IMR-90 (cell line): ENCODE measurements around the gene KIF22. TPM values are rescaled to one million over a fixed set of nuclear protein-coding genes. Genes with fewer than 3 reads are reported as not detected.

Source experiments
- ATAC-seq: fragments of 200-7000 bp; cut with Tn5 transposase; 2 replicates; pipeline ENCODE4 v1.9.1; 2020; ENCODE audit warnings: low read depth, mild to moderate bottlenecking, moderate library complexity
- BruUV-seq: library from RNA; stranded (reverse); fragments of 400-500 nt; replicated peaks from 2 replicates; lab custom pipeline; 2021; lab: Mats Ljungman, UMichigan
- CTCF ChIA-PET: fragments of 300-600 bp; formaldehyde crosslinking; extraction: SDS; loops from one replicate; lab custom pipeline; 2021; ENCODE audit warnings: antibody characterized with exemption; lab: Yijun Ruan, JAX
- POLR2A ChIA-PET: fragments of 300-600 bp; sonication (Branson Sonifier 250); formaldehyde crosslinking; loops from one replicate; lab custom pipeline; 2022; ENCODE audit warnings: antibody characterized with exemption; ENCODE audit not compliant: unreplicated experiment; lab: Charles Lee
- DNase-seq: peaks from one replicate; pipeline ENCODE4 v3.0.0; 2013
- H2AFZ ChIP-seq: replicated peaks from 2 replicates; pipeline ENCODE3; 2013; ENCODE audit warnings: low read length, mild to moderate bottlenecking; ENCODE audit not compliant: poor library complexity
- H2AK5ac ChIP-seq: 2 replicates; pipeline ENCODE4 v1.6.1; 2013; ENCODE audit warnings: low read depth, low read length, inconsistent platforms
- H2AK9ac ChIP-seq: replicated peaks from 2 replicates; pipeline ENCODE3; 2013; ENCODE audit warnings: mild to moderate bottlenecking, low read depth, low read length, moderate library complexity; ENCODE audit not compliant: poor library complexity
- H2BK120ac ChIP-seq: 2 replicates; pipeline ENCODE4 v1.6.1; 2013; ENCODE audit warnings: low read depth, low read length, inconsistent platforms
- H2BK15ac ChIP-seq: 3 replicates; pipeline ENCODE4 v1.6.1; 2013; ENCODE audit warnings: low read depth, low read length, inconsistent platforms
- H2BK20ac ChIP-seq: 2 replicates; pipeline ENCODE4 v1.6.1; 2013; ENCODE audit warnings: low read depth, mild to moderate bottlenecking, inconsistent platforms, low read length, moderate library complexity
- H2BK5ac ChIP-seq: 2 replicates; pipeline ENCODE4 v1.6.1; 2013; ENCODE audit warnings: mild to moderate bottlenecking, low read depth, low read length, inconsistent platforms; ENCODE audit not compliant: poor library complexity, severe bottlenecking
- H3K14ac ChIP-seq: replicated peaks from 2 replicates; pipeline ENCODE4 v1.6.1; 2013; ENCODE audit warnings: low read depth, low read length, inconsistent platforms
- H3K18ac ChIP-seq: 2 replicates; pipeline ENCODE4 v1.6.1; 2013; ENCODE audit warnings: low read depth, low read length, control low read depth
- H3K23ac ChIP-seq: 2 replicates; pipeline ENCODE4 v1.6.1; 2013; ENCODE audit warnings: low read depth, low read length, inconsistent platforms
- H3K27ac ChIP-seq: 2 replicates; pipeline ENCODE4 v1.5.1; 2013; ENCODE audit warnings: mild to moderate bottlenecking, control low read depth, low read length; ENCODE audit not compliant: insufficient read depth
- H3K27me3 ChIP-seq: 2 replicates; pipeline ENCODE4 v1.6.1; 2013; ENCODE audit warnings: low read length; ENCODE audit not compliant: control insufficient read depth, insufficient read depth
- H3K36me3 ChIP-seq: 2 replicates; pipeline ENCODE4 v1.6.1; 2013; ENCODE audit warnings: low read length, mixed read lengths; ENCODE audit not compliant: control insufficient read depth, insufficient read depth
- H3K4ac ChIP-seq: 2 replicates; pipeline ENCODE4 v1.6.1; 2013; ENCODE audit warnings: low read depth, low read length, inconsistent platforms
- H3K4me1 ChIP-seq: 2 replicates; pipeline ENCODE4 v1.6.1; 2013; ENCODE audit warnings: low read length, mixed read lengths; ENCODE audit not compliant: control insufficient read depth, insufficient read depth
- H3K4me2 ChIP-seq: 2 replicates; pipeline ENCODE4 v1.6.1; 2013; ENCODE audit warnings: low read depth, mild to moderate bottlenecking, control low read depth, low read length, moderate library complexity
- H3K4me3 ChIP-seq: 2 replicates; pipeline ENCODE4 v1.5.1; 2013; ENCODE audit warnings: low read depth, mild to moderate bottlenecking, control low read depth, low read length, moderate library complexity; ENCODE audit not compliant: insufficient read depth
- H3K56ac ChIP-seq: 2 replicates; pipeline ENCODE4 v1.6.1; 2013; ENCODE audit warnings: low read length, inconsistent platforms; ENCODE audit not compliant: insufficient read depth; ENCODE audit errors: extremely low read depth
- H3K79me1 ChIP-seq, 2 experiments: 2 replicates each; pipeline ENCODE4 v1.6.1; 2013; ENCODE audit warnings: low read length in 2 of 2, inconsistent platforms in 1 of 2, low read depth in 1 of 2
- H3K9ac ChIP-seq: 2 replicates; pipeline ENCODE4 v1.6.1; 2013; ENCODE audit warnings: low read depth, low read length, control low read depth
- H3K9me1 ChIP-seq: 2 replicates; pipeline ENCODE4 v1.6.1; 2013; ENCODE audit warnings: low read length, inconsistent platforms; ENCODE audit not compliant: insufficient read depth
- H3K9me3 ChIP-seq: 2 replicates; pipeline ENCODE4 v1.6.1; 2013; ENCODE audit warnings: low read length; ENCODE audit not compliant: control insufficient read depth, insufficient read depth
- H4K20me1 ChIP-seq: 2 replicates; pipeline ENCODE4 v1.6.1; 2013; ENCODE audit warnings: low read length, inconsistent platforms; ENCODE audit not compliant: insufficient read depth
- H4K5ac ChIP-seq: 2 replicates; pipeline ENCODE4 v1.6.1; 2013; ENCODE audit warnings: mild to moderate bottlenecking, low read depth, low read length, control low read depth
- H4K8ac ChIP-seq, 2 experiments: 2 replicates each; pipeline ENCODE4 v1.6.1; 2013; ENCODE audit warnings: low read depth in 2 of 2, low read length in 2 of 2, control low read depth in 1 of 2, inconsistent platforms in 1 of 2
- H4K91ac ChIP-seq: 2 replicates; pipeline ENCODE4 v1.6.1; 2013; ENCODE audit warnings: low read depth, low read length, inconsistent platforms; ENCODE audit not compliant: insufficient read depth
- BHLHE40 ChIP-seq: fragments of 150-350 bp; IDR thresholded peaks from 2 replicates; pipeline ENCODE4 v1.6.1; 2016; ENCODE audit warnings: mild to moderate bottlenecking, low read depth, low read length
- CEBPB ChIP-seq: IDR thresholded peaks from 2 replicates; pipeline ENCODE4 v1.6.1; 2012; ENCODE audit warnings: low read depth, low read length, improper control_type of control experiment
- CHD1 ChIP-seq: IDR thresholded peaks from 2 replicates; pipeline ENCODE4 v1.6.1; 2012; ENCODE audit warnings: low read depth, low read length, improper control_type of control experiment
- MAFK ChIP-seq: IDR thresholded peaks from 2 replicates; pipeline ENCODE4 v1.6.1; 2012; ENCODE audit warnings: low read depth, low read length, improper control_type of control experiment
- MAZ ChIP-seq: IDR thresholded peaks from 2 replicates; pipeline ENCODE4 v1.6.1; 2012; ENCODE audit warnings: low read depth, mild to moderate bottlenecking, low read length, improper control_type of control experiment, moderate library complexity, borderline replicate concordance
- MXI1 ChIP-seq: IDR thresholded peaks from 2 replicates; pipeline ENCODE4 v1.6.1; 2012; ENCODE audit warnings: low read depth, mild to moderate bottlenecking, low read length, moderate library complexity, borderline replicate concordance
- NFE2L2 ChIP-seq: fragments of 150-350 bp; IDR thresholded peaks from 2 replicates; pipeline ENCODE4 v1.6.1; 2016; ENCODE audit warnings: low read depth, mild to moderate bottlenecking, low read length
- POLR2A ChIP-seq: IDR thresholded peaks from 2 replicates; pipeline ENCODE4 v1.6.1; 2012; ENCODE audit warnings: mild to moderate bottlenecking, low read depth, low read length
- RCOR1 ChIP-seq: IDR thresholded peaks from 2 replicates; pipeline ENCODE4 v1.6.1; 2012; ENCODE audit warnings: mild to moderate bottlenecking, low read length, improper control_type of control experiment; ENCODE audit not compliant: insufficient replicate concordance
- RFX5 ChIP-seq: IDR thresholded peaks from 2 replicates; pipeline ENCODE4 v1.8.0; 2012; ENCODE audit warnings: low read depth, mild to moderate bottlenecking, low read length, moderate library complexity
- USF2 ChIP-seq: fragments of 150-350 bp; IDR thresholded peaks from 2 replicates; pipeline ENCODE4 v1.6.1; 2017; ENCODE audit warnings: mild to moderate bottlenecking, antibody characterized with exemption, low read length, low read depth
- WGBS, 2 experiments: methylation state at CpG; one replicate each; pipeline versions ENCODE4 v1.1.5 to v1.1.7; 2013; ENCODE audit warnings: missing lambda C conversion rate in 2 of 2; ENCODE audit not compliant: insufficient read length in 1 of 2; ENCODE audit errors: extremely low coverage in 2 of 2; 5-methylcytosine and 5-hydroxymethylcytosine counted together
- dilution Hi-C: fragments of 300-500 bp; cut with HindIII; formaldehyde crosslinking; loops from one replicate; pipeline ENCODE4 v1.14.3; 2018; ENCODE audit warnings: low sequenced_read_pairs; ENCODE audit not compliant: unreplicated experiment
- in situ Hi-C: fragments of 300-500 bp; cut with MboI; formaldehyde crosslinking; loops from 3 replicates; pipeline ENCODE4 v1.14.3; 2019; ENCODE audit warnings: low sequenced_read_pairs, inconsistent platforms, mixed read lengths
- intact Hi-C: fragments of 100-400 bp; cut with micrococcal nuclease; formaldehyde crosslinking; loops from 2 replicates; pipeline ENCODE4 v1.10.0; 2022
- polyA plus RNA-seq, 3 experiments: library from polyadenylated mRNA; depleted of rRNA; stranded (reverse); fragments of >200 nt; gene quantifications; 2 replicates each; pipeline ENCODE4 v1.2.3, GENCODE V29; 2012; ENCODE audit warnings: low replicate concordance in 1 of 3
- total RNA-seq: library from RNA; depleted of rRNA; stranded (reverse); fragments of >200 nt; gene quantifications from 2 replicates; pipeline ENCODE4 v1.2.3, GENCODE V29; 2012
- TF ChIP-seq, protein P1 (sequence below): conservative IDR thresholded peaks from 2 replicates; pipeline ENCODE4 v1.5.1; 2012; ENCODE audit warnings: mild to moderate bottlenecking, low read depth, low read length, improper control_type of control experiment
- TF ChIP-seq, protein P2 (sequence below): fragments of 150-350 bp; IDR thresholded peaks from 2 replicates; pipeline ENCODE4 v1.6.1; 2016; ENCODE audit warnings: low read depth, mild to moderate bottlenecking, low read length, moderate library complexity, borderline replicate concordance

The KIF22 gene
- total and polyA plus RNA-seq, 2 of the 4 experiments (the other 2 are of a cell fraction), result 43.0 to 65.1 TPM

- H2BK20ac ChIP-seq, result peak overlapping the region; percentile 58; the same call in 1 of the 2 replicates
- ChIA-PET CTCF (interaction anchor here (0.5 to 2.1 kb wide), 8 partner anchors 8 to 198 kb away, joined by 3 to 10 read pairs (median 4); partner anchors contain the start of genes HIRIP3 and INO80E), POLR2A (interaction anchor here (0.7 kb wide), 1 partner anchor 51 kb away, joined by 15 read pairs; no protein-coding TSS in a partner anchor)
- peak overlapping the region; percentile 71 for H3K27ac ChIP-seq
- peak overlapping the region; percentile 72 for H3K4ac ChIP-seq
- H3K4me2 ChIP-seq, result peak overlapping the region; percentile 74
- H2AFZ ChIP-seq, result peak overlapping the region; percentile 83
- H3K4me1 ChIP-seq, result peaks cover 21% of the 10 kb centered on the region
- H2AK5ac ChIP-seq, result peak overlapping the region; percentile 84
- 17% methylated on average over 3 of the region's 39 CpGs; no CpG with 5 or more reads in 1 of the 2 experiments for WGBS, 2 experiments
- peaks cover 8% of the 10 kb centered on the region for H3K36me3 ChIP-seq
- no peaks in the 10 kb centered on the region for H3K9me3 ChIP-seq
- in situ Hi-C loops, result no loop called here
- peaks cover 9% of the 10 kb centered on the region for H3K9me1 ChIP-seq
- peak overlapping the region; percentile 65 for H3K23ac ChIP-seq
- peak overlapping the region; percentile 71 for H3K14ac ChIP-seq
- peak overlapping the region; percentile 6 to 81; a peak in 3 of 4 replicates for H4K8ac ChIP-seq
- H3K27me3 ChIP-seq, result no peaks in the 10 kb centered on the region
- no TSS peak for BruUV-seq
- dilution Hi-C loops, result no loop called here
- peaks cover 14% of the 10 kb centered on the region for H4K20me1 ChIP-seq
- H2BK15ac ChIP-seq, result no peak overlapping the region; the same call in 2 of the 3 replicates
- H3K4me3 ChIP-seq, result peak overlapping the region; percentile 17
- TF ChIP-seq, protein P1, sequence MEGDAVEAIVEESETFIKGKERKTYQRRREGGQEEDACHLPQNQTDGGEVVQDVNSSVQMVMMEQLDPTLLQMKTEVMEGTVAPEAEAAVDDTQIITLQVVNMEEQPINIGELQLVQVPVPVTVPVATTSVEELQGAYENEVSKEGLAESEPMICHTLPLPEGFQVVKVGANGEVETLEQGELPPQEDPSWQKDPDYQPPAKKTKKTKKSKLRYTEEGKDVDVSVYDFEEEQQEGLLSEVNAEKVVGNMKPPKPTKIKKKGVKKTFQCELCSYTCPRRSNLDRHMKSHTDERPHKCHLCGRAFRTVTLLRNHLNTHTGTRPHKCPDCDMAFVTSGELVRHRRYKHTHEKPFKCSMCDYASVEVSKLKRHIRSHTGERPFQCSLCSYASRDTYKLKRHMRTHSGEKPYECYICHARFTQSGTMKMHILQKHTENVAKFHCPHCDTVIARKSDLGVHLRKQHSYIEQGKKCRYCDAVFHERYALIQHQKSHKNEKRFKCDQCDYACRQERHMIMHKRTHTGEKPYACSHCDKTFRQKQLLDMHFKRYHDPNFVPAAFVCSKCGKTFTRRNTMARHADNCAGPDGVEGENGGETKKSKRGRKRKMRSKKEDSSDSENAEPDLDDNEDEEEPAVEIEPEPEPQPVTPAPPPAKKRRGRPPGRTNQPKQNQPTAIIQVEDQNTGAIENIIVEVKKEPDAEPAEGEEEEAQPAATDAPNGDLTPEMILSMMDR, result no peak
- no peak for TF ChIP-seq USF2
- no peak for TF ChIP-seq RFX5
- TF ChIP-seq, protein P2, sequence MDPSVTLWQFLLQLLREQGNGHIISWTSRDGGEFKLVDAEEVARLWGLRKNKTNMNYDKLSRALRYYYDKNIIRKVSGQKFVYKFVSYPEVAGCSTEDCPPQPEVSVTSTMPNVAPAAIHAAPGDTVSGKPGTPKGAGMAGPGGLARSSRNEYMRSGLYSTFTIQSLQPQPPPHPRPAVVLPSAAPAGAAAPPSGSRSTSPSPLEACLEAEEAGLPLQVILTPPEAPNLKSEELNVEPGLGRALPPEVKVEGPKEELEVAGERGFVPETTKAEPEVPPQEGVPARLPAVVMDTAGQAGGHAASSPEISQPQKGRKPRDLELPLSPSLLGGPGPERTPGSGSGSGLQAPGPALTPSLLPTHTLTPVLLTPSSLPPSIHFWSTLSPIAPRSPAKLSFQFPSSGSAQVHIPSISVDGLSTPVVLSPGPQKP, result no peak
- no peak for TF ChIP-seq NFE2L2
- no peak for TF ChIP-seq RCOR1
- no peak for TF ChIP-seq MAFK
- TF ChIP-seq POLR2A, result no peak
- TF ChIP-seq CEBPB, result no peak
- TF ChIP-seq BHLHE40, result peak; percentile 76
- no peak for TF ChIP-seq MAZ
- no peak for TF ChIP-seq CHD1
- peak; percentile 10; the same call in 1 of the 2 replicates for TF ChIP-seq MXI1
- peaks cover 18 to 62% of the 10 kb centered on the region in 2 experiments for H3K79me1 ChIP-seq
- peak overlapping the region; percentile 75 for H2BK120ac ChIP-seq
- H3K9ac ChIP-seq, result peak overlapping the region; percentile 61
- peak overlapping the region; percentile 61; the same call in 1 of the 2 replicates for H4K91ac ChIP-seq
- H4K5ac ChIP-seq, result peak overlapping the region; percentile 51
- no peak overlapping the region for H3K18ac ChIP-seq
- no peak for DNase-seq
- no peak for ATAC-seq
- H2AK9ac ChIP-seq, result peak overlapping the region; percentile 96
- H2BK5ac ChIP-seq, result peak overlapping the region; percentile 77
- intact Hi-C loops, result loop anchor here (5.0 kb wide), 1 partner anchor 207 kb away; the partner anchor contains the start of gene C16orf92
- H3K56ac ChIP-seq, result peak overlapping the region; percentile 38
These were observed 24.6 kb downstream of the KIF22 start for GRCh38 chr16:29815032-29815721.
